Loucy (cell line): Measurements from ENCODE around the gene GCSAML.
A peak's percentile ranks its signal among the peaks of the same experiment; 100 is the strongest.

Experiments used
- H2AFZ ChIP-seq: fragments of 200-600 bp; sonication (generic); 2 replicates; pipeline ENCODE4 v1.6.0; 2016; ENCODE audit warnings: antibody characterized with exemption, mild to moderate bottlenecking, low read length, moderate library complexity
- H3F3A ChIP-seq: fragments of 200-600 bp; 2 replicates; pipeline ENCODE4 v1.6.0; 2016; ENCODE audit warnings: antibody characterized with exemption, low read depth, mild to moderate bottlenecking
- H3K27me3 ChIP-seq: fragments of 200-600 bp; sonication (generic); 2 replicates; pipeline ENCODE4 v1.6.1; 2014; ENCODE audit warnings: low read length, mild to moderate bottlenecking; ENCODE audit not compliant: insufficient read depth, poor library complexity, severe bottlenecking
- H3K36me3 ChIP-seq: fragments of 200-600 bp; sonication (generic); 2 replicates; pipeline ENCODE4 v1.6.1; 2016; ENCODE audit warnings: low read length; ENCODE audit not compliant: insufficient read depth
- H3K4me1 ChIP-seq: fragments of 200-600 bp; sonication (generic); 2 replicates; pipeline ENCODE4 v1.5.1; 2014; ENCODE audit warnings: low read length, mild to moderate bottlenecking; ENCODE audit not compliant: insufficient read depth, poor library complexity, severe bottlenecking
- H3K4me2 ChIP-seq: fragments of 200-600 bp; sonication (generic); 2 replicates; pipeline ENCODE4 v1.6.0; 2014; ENCODE audit warnings: antibody characterized with exemption, low read length, low read depth, mild to moderate bottlenecking; ENCODE audit not compliant: poor library complexity, severe bottlenecking
- H3K4me3 ChIP-seq: fragments of 200-600 bp; sonication (generic); 2 replicates; pipeline ENCODE4 v1.5.1; 2014; ENCODE audit warnings: low read length, mild to moderate bottlenecking, mixed read lengths; ENCODE audit not compliant: poor library complexity, severe bottlenecking
- H3K79me2 ChIP-seq: fragments of 200-600 bp; sonication (generic); 2 replicates; pipeline ENCODE4 v1.6.1; 2014; ENCODE audit warnings: low read length; ENCODE audit not compliant: insufficient read depth
- H3K9ac ChIP-seq: fragments of 200-600 bp; sonication (generic); 2 replicates; pipeline ENCODE4 v1.6.0; 2014; ENCODE audit warnings: mild to moderate bottlenecking, low read depth, low read length, moderate library complexity; ENCODE audit not compliant: poor library complexity, severe bottlenecking
- H3K9me2 ChIP-seq: fragments of 200-600 bp; sonication (generic); replicated peaks from 2 replicates; pipeline ENCODE4 v1.6.1; 2016; ENCODE audit warnings: low read depth, low read length, mixed read lengths
- H3K9me3 ChIP-seq: fragments of 200-600 bp; sonication (generic); 2 replicates; pipeline ENCODE4 v1.6.1; 2014; ENCODE audit warnings: mild to moderate bottlenecking, antibody characterized with exemption, low read length, low read depth; ENCODE audit not compliant: insufficient read depth
- H4K20me1 ChIP-seq: fragments of 200-600 bp; sonication (generic); 2 replicates; pipeline ENCODE4 v1.6.0; 2014; ENCODE audit warnings: antibody characterized with exemption, low read length, mild to moderate bottlenecking; ENCODE audit not compliant: insufficient read depth, poor library complexity, severe bottlenecking
- CTCF ChIP-seq: fragments of 200-600 bp; sonication (generic); conservative IDR thresholded peaks from 2 replicates; pipeline ENCODE4 v1.5.1; 2014; ENCODE audit warnings: mild to moderate bottlenecking, antibody characterized with exemption, low read length
- EZH2phosphoT487 ChIP-seq: fragments of 200-600 bp; IDR thresholded peaks from 2 replicates; pipeline ENCODE4 v1.6.1; 2018; ENCODE audit warnings: antibody characterized with exemption, mild to moderate bottlenecking, moderate library complexity, borderline replicate concordance

Gene GCSAML

DNA sequence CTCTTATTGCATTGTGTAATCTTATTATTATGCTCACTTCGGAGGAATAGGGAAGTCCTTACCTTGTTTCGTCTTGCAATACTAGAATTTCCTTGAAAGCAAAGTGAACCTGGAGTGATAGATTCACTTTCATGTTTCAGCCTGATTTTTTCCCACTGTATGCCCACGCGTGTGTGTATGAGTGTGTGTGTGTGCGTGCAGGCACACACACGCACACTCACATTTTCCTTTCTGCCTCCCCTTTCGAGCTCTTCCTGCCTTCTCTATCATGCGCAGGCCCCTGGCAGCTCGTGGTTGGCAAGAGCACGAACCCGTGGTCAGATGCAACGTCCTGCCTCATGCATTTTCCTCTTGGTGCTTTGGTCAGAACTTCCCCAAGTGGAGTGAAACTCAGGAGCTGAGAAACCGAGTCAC is at the start of gene GCSAML:
TSS of gene GCSAML (plus strand) at position 366 of the 414 bp plus-strand sequence. CDS start 58 bp downstream, outside the sequence.
- Histone ChIP-seq H3K27me3 (no peaks in the 10 kb centered on the region), H2AFZ (peak within 1 kb of the TSS; percentile 13; the same call in 1 of the 2 replicates), H3K4me2 (peak within 1 kb of the TSS; percentile 92), H3K4me1 (peaks cover 70% of the 10 kb centered on the region), H3F3A (no peaks in the 10 kb centered on the region; the same call in 1 of the 2 replicates), H3K4me3 (peak within 1 kb of the TSS; percentile 73), H3K9ac (peak within 1 kb of the TSS; percentile 87), H4K20me1 (peaks cover 27% of the 10 kb centered on the region), H3K9me3 (no peaks in the 10 kb centered on the region), H3K79me2 (peaks cover 55% of the 10 kb centered on the region), H3K36me3 (no peaks in the 10 kb centered on the region), H3K9me2 (no peaks in the 10 kb centered on the region)
- no peak for TF ChIP-seq EZH2phosphoT487
- no peak for TF ChIP-seq CTCF

GRCh38 chr1:247500865-247501264 is 48.1 kb upstream of the GCSAML start:
- no peaks in the 10 kb centered on the region for H3K27me3 ChIP-seq
- no peak overlapping the region for H2AFZ ChIP-seq
- no peaks in the 10 kb centered on the region for H3K4me1 ChIP-seq
- no peak overlapping the region for H3K9ac ChIP-seq
- no peaks in the 10 kb centered on the region for H3K36me3 ChIP-seq
- H3K9me3 ChIP-seq = no peaks in the 10 kb centered on the region
- H3K4me3 ChIP-seq = no peak overlapping the region
- H3K9me2 ChIP-seq = no peaks in the 10 kb centered on the region
- H3K79me2 ChIP-seq = no peaks in the 10 kb centered on the region
- no peak overlapping the region for H3K4me2 ChIP-seq
- H3F3A ChIP-seq = no peaks in the 10 kb centered on the region
- TF ChIP-seq CTCF (no peak), EZH2phosphoT487 (no peak)
- no peaks in the 10 kb centered on the region for H4K20me1 ChIP-seq

DNA sequence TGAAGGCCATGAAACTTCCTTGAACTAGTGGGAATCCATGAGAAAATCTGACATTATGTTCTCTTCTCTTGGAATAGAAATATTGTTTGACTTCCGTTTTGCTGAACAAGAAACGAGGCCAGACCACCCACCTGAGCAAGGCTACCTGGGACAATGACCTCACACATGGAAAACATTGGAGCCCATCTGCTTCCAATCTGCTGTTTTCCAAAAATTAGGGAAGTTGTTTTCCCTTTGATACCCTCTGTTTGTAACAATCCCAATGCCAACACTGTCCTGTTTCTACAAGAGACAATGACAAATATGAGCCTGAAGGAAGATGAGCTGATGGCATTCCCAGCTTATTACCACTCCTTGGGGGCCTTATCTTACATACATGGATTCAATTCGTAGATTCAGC is 42.1 kb upstream of the GCSAML start:
- H3K9ac ChIP-seq = no peak overlapping the region
- H3K27me3 ChIP-seq = no peaks in the 10 kb centered on the region
- H3K9me2 ChIP-seq = no peaks in the 10 kb centered on the region
- H3F3A ChIP-seq = no peaks in the 10 kb centered on the region
- no peaks in the 10 kb centered on the region for H3K9me3 ChIP-seq
- no peak overlapping the region for H3K4me3 ChIP-seq
- no peak for TF ChIP-seq EZH2phosphoT487
- TF ChIP-seq CTCF = no peak
- no peaks in the 10 kb centered on the region for H3K36me3 ChIP-seq
- H2AFZ ChIP-seq = no peak overlapping the region
- no peak overlapping the region for H3K4me2 ChIP-seq
- no peaks in the 10 kb centered on the region for H3K79me2 ChIP-seq
- H4K20me1 ChIP-seq = no peaks in the 10 kb centered on the region
- H3K4me1 ChIP-seq = no peaks in the 10 kb centered on the region
